Aorta (tissue), 5 donors: ENCODE results near the gene TLE4. TPM values are rescaled to one million over a fixed set of nuclear protein-coding genes. Genes with fewer than 3 reads are reported as not detected.

Experiments used
- ATAC-seq: fragments of 200-7000 bp; cut with Tn5 transposase; one replicate; pipeline ENCODE4 v1.9.1; 2022; ENCODE audit warnings: moderate library complexity; ENCODE audit not compliant: low FRiP score
- DNase-seq, 2 donors: peaks; one replicate each; pipeline ENCODE4 v3.0.0-alpha.2; 2020
- H3K27ac ChIP-seq, 2 donors: one replicate each; pipeline ENCODE4 v1.5.1; 2013; ENCODE audit warnings: low read length in 2 of 2, mild to moderate bottlenecking in 2 of 2, moderate library complexity in 2 of 2, control low read depth in 1 of 2, inconsistent platforms in 1 of 2, low read depth in 1 of 2
- H3K27me3 ChIP-seq, 2 donors: one replicate each; pipeline ENCODE4 v1.6.1; 2013; ENCODE audit warnings: control low read depth in 1 of 2, low read length in 1 of 2, mild to moderate bottlenecking in 1 of 2, moderate library complexity in 1 of 2; ENCODE audit not compliant: insufficient read depth in 2 of 2, control insufficient read depth in 1 of 2
- H3K36me3 ChIP-seq, 2 donors: one replicate each; pipeline ENCODE4 v1.6.1; 2013; ENCODE audit warnings: control low read depth in 1 of 2, low read length in 1 of 2, mild to moderate bottlenecking in 1 of 2; ENCODE audit not compliant: insufficient read depth in 2 of 2, control insufficient read depth in 1 of 2
- H3K4me1 ChIP-seq, 2 donors: one replicate each; pipeline ENCODE4 v1.6.1; 2013; ENCODE audit warnings: low read length in 2 of 2, control low read depth in 1 of 2, mild to moderate bottlenecking in 1 of 2, moderate library complexity in 1 of 2; ENCODE audit not compliant: insufficient read depth in 2 of 2, control insufficient read depth in 1 of 2
- H3K4me3 ChIP-seq, 2 donors: one replicate each; pipeline ENCODE4 v1.5.1; 2013; ENCODE audit warnings: low read length in 2 of 2, control low read depth in 1 of 2, mild to moderate bottlenecking in 1 of 2
- H3K9me3 ChIP-seq: one replicate; pipeline ENCODE4 v1.6.1; 2013; ENCODE audit warnings: mild to moderate bottlenecking, low read length; ENCODE audit not compliant: control insufficient read depth
- WGBS, 2 donors: extraction: QIAGEN DNeasy Blood & Tissue Kit; methylation state at CpG; one replicate each; pipeline ENCODE4 v1.1.7; 2013; 5-methylcytosine and 5-hydroxymethylcytosine counted together
- intact Hi-C, 2 donors: fragments of 100-400 bp; cut with DNase I; formaldehyde crosslinking; loops; one replicate each; pipeline versions ENCODE4 v1.14.2 to v1.15.0; 2022
- polyA plus RNA-seq, 2 donors: library from polyadenylated mRNA; stranded (reverse); fragments of 200-250 nt; gene quantifications; one replicate each; pipeline ENCODE4 v1.2.3, GENCODE V29; 2013
- total RNA-seq, 2 donors: library from RNA; stranded (reverse); fragmentation: NEBNext Ultra II Directional; extraction: Animal tissue kit (Norgen Biotek cat#: 25700); gene quantifications; one replicate each; pipeline ENCODE4 v1.2.1, GENCODE V29; 2021
- donor health status: healthy with polysubstance abuse.
- donor health status: Bipolar disorder and iron deficiency.
- donor health status: DM: no; HTN: no; CAD: no.
- donor health status: DM: no; HTN: no; CAD: no.
- donor health status: DM: yes; HTN: yes; CAD: no.

TLE4 gene
- total and polyA plus RNA-seq, 4 donors = 6.0 to 38.3 (median 22.3) TPM

GRCh38 chr9:79616013-79616412 lies 44.2 kb downstream of the TLE4 start:
- Histone ChIP-seq H3K4me3 (no peak overlapping the region), H3K36me3 (no peaks in the 10 kb centered on the region), H3K27me3 (no peaks in the 10 kb centered on the region), H3K4me1 (peaks cover 0 to 4% of the 10 kb centered on the region in 2 donors), H3K27ac (no peak overlapping the region), H3K9me3 (no peaks in the 10 kb centered on the region)
- 35 to 39% methylated on average over 4 of the region's 4 CpGs for WGBS, 2 donors
- no peak for ATAC-seq
- intact Hi-C loops = no loop called here
- no peak for DNase-seq

- no peaks in the 10 kb centered on the region for H3K27me3 ChIP-seq
- ATAC-seq = no peak
- intact Hi-C loops = no loop called here
- H3K36me3 ChIP-seq = no peaks in the 10 kb centered on the region
- no peak for DNase-seq
- no peaks in the 10 kb centered on the region for H3K9me3 ChIP-seq
- H3K27ac ChIP-seq = no peak overlapping the region
- peaks cover 2 to 4% of the 10 kb centered on the region in 2 donors for H3K4me1 ChIP-seq
- no peak overlapping the region for H3K4me3 ChIP-seq
- WGBS, 2 donors = 62 to 68% methylated on average over 3 of the region's 3 CpGs
Observed at GRCh38 chr9:79616971-79617370, 45.2 kb downstream of the TLE4 start.

- no peak for DNase-seq
- WGBS, 2 donors = 56% methylated on average over 4 of the region's 4 CpGs
- Histone ChIP-seq H3K36me3 (no peaks in the 10 kb centered on the region), H3K9me3 (no peaks in the 10 kb centered on the region), H3K4me3 (no peak overlapping the region), H3K27me3 (no peaks in the 10 kb centered on the region), H3K27ac (no peak overlapping the region), H3K4me1 (peaks cover 2 to 4% of the 10 kb centered on the region in 2 donors)
- intact Hi-C loops = no loop called here
- no peak for ATAC-seq
Observed at GRCh38 chr9:79617395-79617794, 45.6 kb downstream of the TLE4 start.

GRCh38 chr9:79619930-79620329 lies 48.2 kb downstream of the TLE4 start:
- ATAC-seq (no peak), DNase-seq (no peak)
- no peak overlapping the region for H3K27ac ChIP-seq
- H3K4me3 ChIP-seq = no peak overlapping the region
- intact Hi-C loops = no loop called here
- no peaks in the 10 kb centered on the region for H3K36me3 ChIP-seq
- no peaks in the 10 kb centered on the region for H3K27me3 ChIP-seq
- no peaks in the 10 kb centered on the region for H3K9me3 ChIP-seq
- H3K4me1 ChIP-seq = peaks cover 2 to 4% of the 10 kb centered on the region in 2 donors

GRCh38 chr9:79621916-79622575 lies 50.3 kb downstream of the TLE4 start:
- Histone ChIP-seq H3K27ac (no peak overlapping the region), H3K9me3 (no peaks in the 10 kb centered on the region), H3K4me1 (peaks cover 0 to 2% of the 10 kb centered on the region in 2 donors), H3K36me3 (no peaks in the 10 kb centered on the region), H3K27me3 (no peaks in the 10 kb centered on the region), H3K4me3 (no peak overlapping the region)
- ATAC-seq = no peak
- intact Hi-C loops = no loop called here
- DNase-seq = no peak

- Histone ChIP-seq H3K9me3 (no peaks in the 10 kb centered on the region), H3K4me3 (no peak overlapping the region), H3K27ac (no peak overlapping the region), H3K4me1 (peaks cover 0 to 2% of the 10 kb centered on the region in 2 donors), H3K36me3 (peaks cover 0 to 3% of the 10 kb centered on the region in 2 donors), H3K27me3 (no peaks in the 10 kb centered on the region)
- intact Hi-C loops = no loop called here
- DNase-seq = peak in 1 of 2 donors; percentile 43
- ATAC-seq = no peak
- WGBS, 2 donors = 89 to 94% methylated on average over 6 of the region's 6 CpGs
Observed at GRCh38 chr9:79623799-79624721, 52.3 kb downstream of the TLE4 start.

GRCh38 chr9:79629721-79630120 lies 58.0 kb downstream of the TLE4 start:
- intact Hi-C loops = no loop called here
- H3K9me3 ChIP-seq = no peaks in the 10 kb centered on the region
- no peak for ATAC-seq
- peaks cover 0 to 3% of the 10 kb centered on the region in 2 donors for H3K36me3 ChIP-seq
- no peak overlapping the region for H3K4me3 ChIP-seq
- no peak for DNase-seq
- no peak overlapping the region for H3K27ac ChIP-seq
- 17 to 25% methylated on average over 2 of the region's 2 CpGs for WGBS, 2 donors
- no peaks in the 10 kb centered on the region for H3K27me3 ChIP-seq
- H3K4me1 ChIP-seq = no peaks in the 10 kb centered on the region

- no peak for DNase-seq
- Histone ChIP-seq H3K27ac (no peak overlapping the region), H3K4me3 (no peak overlapping the region), H3K4me1 (no peaks in the 10 kb centered on the region), H3K9me3 (no peaks in the 10 kb centered on the region), H3K27me3 (no peaks in the 10 kb centered on the region), H3K36me3 (peaks cover 0 to 3% of the 10 kb centered on the region in 2 donors)
- ATAC-seq = no peak
- intact Hi-C loops = no loop called here
- 80 to 86% methylated on average over 5 of the region's 5 CpGs for WGBS, 2 donors
Observed at GRCh38 chr9:79630521-79631403, 59.0 kb downstream of the TLE4 start.
